HG03342 (cell line): ENCODE results near the gene GAK.
"Not testable (repeated sequence)": the region's sequence is repeated elsewhere in the genome, so short reads cannot be mapped to it uniquely, and the experiment has no call there.

ENCODE experiments used
- ATAC-seq: cut with Tn5 transposase; IDR thresholded peaks from one replicate; pipeline ENCODE4 v1.9.1; 2021; ENCODE audit warnings: mild to moderate bottlenecking, moderate library complexity; ENCODE audit not compliant: unreplicated experiment

The GAK gene

DNA sequence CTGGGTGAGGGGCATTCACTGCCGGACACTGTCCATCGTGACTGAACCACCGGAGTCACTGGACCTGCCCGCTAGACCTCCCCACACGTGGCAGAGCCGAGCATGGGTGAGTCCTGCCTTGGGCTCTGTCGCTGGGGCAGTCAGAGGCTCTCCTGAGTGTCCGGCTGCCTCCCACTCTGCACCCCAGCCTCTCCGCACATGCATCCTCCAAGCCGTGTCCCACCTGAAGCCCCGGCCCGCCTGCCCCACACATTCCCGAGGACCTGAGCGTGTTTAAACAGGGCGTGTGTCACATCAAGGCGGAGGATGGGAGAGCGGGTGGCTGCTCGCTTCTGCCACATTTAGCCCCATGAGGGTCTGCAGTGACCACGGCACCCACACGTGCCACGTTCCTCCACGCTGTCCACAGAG is 110.9 kb downstream of the GAK start:
- ATAC-seq = no peak

GRCh38 chr4:820230-821172 is 111.6 kb downstream of the GAK start:
- no peak for ATAC-seq

- no peak for ATAC-seq
Measured at GRCh38 chr4:819401-820229, 112.5 kb downstream of the GAK start.

DNA sequence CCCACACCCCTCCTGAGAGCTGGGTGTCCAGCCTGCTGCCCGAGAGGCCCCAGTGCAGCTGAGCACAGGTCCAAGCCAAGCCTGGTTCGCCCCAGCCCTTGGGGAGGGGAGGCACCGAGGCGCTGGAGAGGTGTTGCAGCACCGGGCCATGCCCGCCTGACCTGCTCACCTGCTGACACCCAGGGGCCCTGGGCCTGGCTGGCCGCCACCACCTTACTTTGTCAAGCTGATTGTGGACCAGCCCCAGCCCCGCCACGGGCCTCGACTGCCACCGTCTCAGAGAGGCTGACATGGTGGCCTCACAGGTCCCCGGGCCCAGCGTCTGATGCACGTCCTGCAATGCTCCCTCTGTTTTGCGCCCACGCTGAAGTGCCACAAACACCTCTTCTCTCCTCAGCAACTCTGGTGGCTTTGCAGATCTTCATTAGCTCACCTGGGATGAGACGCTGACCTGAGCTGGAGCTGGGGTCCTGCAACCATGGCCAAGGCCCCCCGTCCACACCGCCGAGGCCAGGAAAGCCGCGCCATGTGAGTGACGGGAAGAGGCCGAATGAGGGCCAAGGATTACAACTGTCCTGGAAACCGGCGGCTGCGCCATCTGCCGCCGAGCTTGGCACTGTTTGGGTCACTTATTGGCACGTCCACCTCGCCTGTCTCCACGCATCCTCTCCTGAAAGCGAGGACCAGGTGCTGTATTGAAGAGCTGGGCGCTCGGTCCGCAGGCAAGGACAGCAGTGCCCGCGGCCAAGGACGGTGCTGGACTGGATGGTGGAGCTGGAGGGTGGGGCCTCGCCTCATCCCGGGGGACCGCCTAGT is 113.8 kb downstream of the GAK start:
- no peak for ATAC-seq

GRCh38 chr4:815464-816146 is 116.5 kb downstream of the GAK start:
- ATAC-seq = no peak

GRCh38 chr4:814312-814850 is 117.7 kb downstream of the GAK start:
- no peak for ATAC-seq

GRCh38 chr4:813900-814299 is 118.2 kb downstream of the GAK start:
- no peak for ATAC-seq

- no peak for ATAC-seq
Measured at GRCh38 chr4:808860-809570, 123.1 kb downstream of the GAK start.

- ATAC-seq = no peak
Measured at GRCh38 chr4:807792-808191, 124.3 kb downstream of the GAK start.

DNA sequence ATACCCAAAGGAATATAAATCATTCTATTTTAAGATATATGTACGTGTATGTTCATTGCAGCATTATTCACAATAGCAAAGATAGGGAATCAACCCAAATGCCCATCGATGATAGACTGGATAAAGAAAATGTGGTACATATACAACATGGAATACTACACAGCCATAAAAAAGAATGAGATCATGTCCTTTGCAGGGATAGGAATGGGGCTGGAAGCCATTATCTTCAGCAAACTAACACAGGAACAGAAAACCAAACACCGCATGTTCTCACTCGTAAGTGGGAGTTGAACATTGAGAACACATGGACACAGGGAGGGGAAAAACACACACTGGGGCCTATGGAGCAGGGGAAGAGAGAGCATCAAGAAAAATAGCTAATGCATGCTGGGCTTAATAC is 125.1 kb downstream of the GAK start:
- ATAC-seq = not testable (repeated sequence)

- no peak for ATAC-seq
Measured at GRCh38 chr4:804804-805203, 127.3 kb downstream of the GAK start.

DNA sequence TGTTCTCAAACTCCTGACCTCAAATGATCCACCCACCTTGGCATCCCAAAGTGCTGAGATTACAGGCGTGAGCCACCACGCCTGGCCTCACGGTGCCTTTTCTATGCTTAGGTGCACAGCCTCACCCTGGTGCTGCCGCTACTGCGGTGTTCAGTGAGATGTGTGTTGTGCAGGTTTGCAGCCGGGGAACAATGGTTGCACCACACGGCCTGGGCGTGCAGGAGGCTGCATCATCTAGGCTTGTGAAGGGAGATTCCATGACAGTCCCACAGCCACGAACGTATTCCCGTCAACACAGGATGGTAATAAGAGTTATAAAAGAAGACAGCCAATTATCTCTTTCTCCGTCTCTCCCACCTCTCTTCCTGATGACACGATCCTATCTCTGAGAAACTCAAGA is 128.2 kb downstream of the GAK start:
- ATAC-seq = no peak

GRCh38 chr4:801436-802124 is 130.5 kb downstream of the GAK start:
- no peak for ATAC-seq
